Kidney (tissue), 14 donors: ENCODE data around the gene MCCC1. TPM values are rescaled to one million over a fixed set of nuclear protein-coding genes. Genes with fewer than 3 reads are reported as not detected.
"Not testable (repeated sequence)": the region's sequence is repeated elsewhere in the genome, so short reads cannot be mapped to it uniquely, and the experiment has no call there.

Experiments
- DNase-seq, 5 donors: peaks; one replicate each; pipeline ENCODE4 v3.0.0-alpha.2; 2013 to 2020
- FAIRE-seq: peaks from 2 replicates; lab custom pipeline; 2012; peaks lifted over from hg19 to GRCh38; lab: Jason Lieb, UNC
- H3K27ac ChIP-seq, 2 donors: one replicate each; pipeline ENCODE4 v1.7.0; 2013; ENCODE audit warnings: low read depth in 2 of 2, low read length in 2 of 2, inconsistent platforms in 1 of 2
- H3K27me3 ChIP-seq: one replicate; pipeline ENCODE4 v1.7.1; 2013; ENCODE audit warnings: low read length, inconsistent platforms; ENCODE audit not compliant: control insufficient read depth, insufficient read depth
- H3K36me3 ChIP-seq, 3 donors: one replicate each; pipeline versions ENCODE4 v1.7.0 to v1.7.1; 2013; ENCODE audit warnings: low read length in 3 of 3, control low read depth in 1 of 3, inconsistent platforms in 1 of 3; ENCODE audit not compliant: insufficient read depth in 3 of 3, control insufficient read depth in 2 of 3
- H3K4me1 ChIP-seq, 3 donors: one replicate each; pipeline versions ENCODE4 v1.7.0 to v1.7.1; 2013; ENCODE audit warnings: low read length in 3 of 3, inconsistent platforms in 1 of 3, low read depth in 1 of 3; ENCODE audit not compliant: control insufficient read depth in 2 of 3, insufficient read depth in 2 of 3
- H3K4me3 ChIP-seq, 3 donors: one replicate each; pipeline versions ENCODE4 v1.7.0 to v1.8.1; 2013; ENCODE audit warnings: low read length in 3 of 3, control low read depth in 1 of 3, inconsistent platforms in 1 of 3
- H3K9ac ChIP-seq, 3 donors: one replicate each; pipeline versions ENCODE4 v1.7.0 to v1.7.1; 2013; ENCODE audit warnings: low read length in 3 of 3, control low read depth in 1 of 3, inconsistent platforms in 1 of 3
- H3K9me3 ChIP-seq, 3 donors: one replicate each; pipeline versions ENCODE4 v1.7.0 to v1.7.1; 2013; ENCODE audit warnings: low read length in 3 of 3, control low read depth in 1 of 3, inconsistent platforms in 1 of 3; ENCODE audit not compliant: control insufficient read depth in 2 of 3, insufficient read depth in 1 of 3
- CTCF ChIP-seq: IDR thresholded peaks from 3 replicates; pipeline ENCODE4 v1.5.1; 2012; ENCODE audit warnings: mild to moderate bottlenecking, moderate library complexity, borderline replicate concordance; ENCODE audit not compliant: insufficient read depth; ENCODE audit errors: extremely low read depth
- intact Hi-C: fragments of 100-400 bp; cut with DNase I; formaldehyde crosslinking; loops from one replicate; pipeline ENCODE4 v1.11.1; 2022
- polyA plus RNA-seq: library from polyadenylated mRNA; stranded (reverse); fragments of 350-450 nt; fragmentation: Illumina TruSeq; extraction: RNeasy Lipid Tissue Mini Kit (QIAGEN cat#74804); gene quantifications from one replicate; pipeline ENCODE4 v1.2.3, GENCODE V29; 2014; ENCODE audit warnings: low read depth, low replicate concordance; ENCODE audit not compliant: insufficient read depth
- total RNA-seq: library from RNA; stranded (reverse); fragmentation: NEBNext Ultra II Directional; extraction: Animal tissue kit (Norgen Biotek cat#: 25700); gene quantifications from one replicate; pipeline ENCODE4 v1.2.1, GENCODE V29; 2021
- donor health status: control.
- donor health status: control.
- donor health status: control.
- donor health status: control.
- donor health status: control.
- donor health status: DM: yes; HTN: yes; CAD: no.
- donor health status: Normal renal cell carcinoma (clear cell type).

The MCCC1 gene
- total and polyA plus RNA-seq, 2 donors from 2014 or later = 35.3 to 85.5 TPM

DNA sequence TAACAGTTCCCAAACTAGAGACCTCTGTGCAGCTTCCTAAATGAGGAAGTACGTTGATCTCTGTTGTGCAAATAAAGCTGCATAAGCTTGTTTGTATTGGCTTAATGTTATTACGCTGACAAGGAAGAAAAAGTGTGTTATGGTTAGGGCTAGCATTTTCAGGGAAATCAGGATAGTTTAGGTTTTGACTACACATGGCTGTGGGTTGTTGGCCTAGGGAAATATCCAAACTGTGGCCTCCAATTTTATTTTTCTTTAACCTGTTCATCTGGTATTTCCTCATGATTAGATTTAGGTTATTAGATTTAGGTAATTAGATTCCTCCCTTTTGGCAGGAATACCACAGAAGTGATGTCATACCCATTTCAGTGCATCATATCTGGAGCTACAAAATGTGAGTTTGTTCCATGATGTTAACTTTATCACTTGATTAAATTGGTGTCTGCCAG, 8.7 kb upstream of the MCCC1 start:
- FAIRE-seq (no peak), DNase-seq (peak in 2 of 5 donors; percentile 38 to 43)
- no peak overlapping the region for H3K4me3 ChIP-seq
- no peaks in the 10 kb centered on the region for H3K36me3 ChIP-seq
- TF ChIP-seq CTCF = no peak
- H3K4me1 ChIP-seq = no peaks in the 10 kb centered on the region
- no peak overlapping the region for H3K27ac ChIP-seq
- H3K9ac ChIP-seq = no peak overlapping the region
- H3K9me3 ChIP-seq = peaks cover 0 to 4% (median 0%) of the 10 kb centered on the region in 3 donors
- no peaks in the 10 kb centered on the region for H3K27me3 ChIP-seq
- intact Hi-C loops = no loop called here

DNA sequence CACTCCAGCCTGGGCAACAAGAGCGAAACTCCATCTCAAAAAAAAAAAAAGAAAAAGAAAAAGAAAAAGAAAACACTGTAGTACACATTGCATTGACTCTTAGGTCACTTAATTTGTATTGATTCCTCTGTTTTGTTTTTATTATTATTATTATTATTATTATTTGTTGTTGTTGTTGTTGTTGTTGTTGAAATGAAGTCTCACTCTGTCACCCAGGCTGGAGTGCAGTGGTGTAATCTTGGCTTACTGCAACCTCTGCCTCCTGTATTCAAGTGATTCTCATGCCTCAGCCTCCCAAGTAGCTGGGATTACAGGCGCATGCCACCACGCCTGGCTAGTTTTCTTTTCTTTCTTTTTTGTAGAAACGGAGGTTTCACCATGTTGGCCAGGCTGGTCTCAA, 8.1 kb upstream of the MCCC1 start:
- intact Hi-C loops, H3K9me3 ChIP-seq, FAIRE-seq, H3K9ac ChIP-seq, H3K36me3 ChIP-seq, H3K4me3 ChIP-seq, H3K27me3 ChIP-seq, H3K4me1 ChIP-seq, DNase-seq, H3K27ac ChIP-seq: not testable (repeated sequence)

DNA sequence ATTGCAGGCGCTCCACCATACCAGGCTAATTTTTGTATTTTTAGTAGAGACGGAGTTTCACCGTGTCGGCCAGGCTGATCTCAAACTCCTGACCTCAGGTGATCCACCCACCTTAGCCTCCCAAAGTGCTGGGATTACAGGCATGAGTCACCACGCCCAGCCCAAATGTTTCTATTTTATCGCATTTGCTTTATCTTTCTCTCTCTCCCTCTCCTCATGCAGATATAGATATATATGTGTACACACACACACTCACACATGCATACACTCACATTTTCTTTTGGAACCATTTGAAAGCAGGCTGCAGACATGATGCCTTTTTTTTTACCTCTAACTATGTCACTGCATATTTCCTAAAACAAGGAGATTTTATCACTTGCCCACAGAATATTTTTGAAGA, 7.3 kb upstream of the MCCC1 start:
- Histone ChIP-seq H3K9ac (no peak overlapping the region), H3K9me3 (no peaks in the 10 kb centered on the region), H3K4me3 (no peak overlapping the region), H3K36me3 (no peaks in the 10 kb centered on the region), H3K27me3 (no peaks in the 10 kb centered on the region), H3K27ac (no peak overlapping the region), H3K4me1 (no peaks in the 10 kb centered on the region)
- DNase-seq (no peak), FAIRE-seq (no peak)
- no peak for TF ChIP-seq CTCF
- intact Hi-C loops = no loop called here

- H3K4me1 ChIP-seq, FAIRE-seq, H3K4me3 ChIP-seq, H3K36me3 ChIP-seq, DNase-seq, intact Hi-C loops, H3K27me3 ChIP-seq, H3K27ac ChIP-seq, H3K9me3 ChIP-seq, H3K9ac ChIP-seq: not testable (repeated sequence)
Observed at GRCh38 chr3:183103950-183104349, 4.7 kb upstream of the MCCC1 start.

DNA sequence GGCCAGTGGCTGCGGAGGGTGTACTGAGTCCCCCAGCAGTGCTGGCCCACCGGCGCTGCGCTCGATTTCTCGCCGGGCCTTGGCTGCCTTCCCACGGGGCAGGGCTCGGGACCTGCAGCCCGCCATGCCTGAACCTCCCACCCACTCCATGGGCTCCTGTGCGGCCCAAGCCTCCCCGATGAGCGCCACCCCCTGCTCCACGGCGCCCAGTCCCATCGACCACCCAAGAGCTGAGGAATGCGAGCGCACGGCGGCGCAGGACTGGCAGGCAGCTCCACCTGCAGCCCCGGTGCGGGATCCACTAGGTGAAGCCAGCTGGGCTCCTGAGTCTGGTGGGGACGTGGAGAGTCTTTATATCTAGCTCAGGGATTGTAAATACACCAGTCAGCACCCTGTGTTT, 1.7 kb upstream of the MCCC1 start:
- H3K27ac ChIP-seq, H3K27me3 ChIP-seq, H3K4me3 ChIP-seq, DNase-seq, FAIRE-seq, intact Hi-C loops, H3K36me3 ChIP-seq, H3K9me3 ChIP-seq, H3K9ac ChIP-seq: not testable (repeated sequence)
- H3K4me1 ChIP-seq = peaks cover 0 to 10% (median 2%) of the 10 kb centered on the region in 3 donors
